CD4-positive, alpha-beta T cell treated with Interferon gamma for 1 hour (primary cell): ENCODE measurements around the gene PHGDH.
"Not testable (repeated sequence)": the region's sequence is repeated elsewhere in the genome, so short reads cannot be mapped to it uniquely, and the experiment has no call there.

Experiments
- DNase-seq: peaks from one replicate; pipeline ENCODE4 v3.0.0-alpha.2; 2020

The PHGDH gene

GRCh38 chr1:119700326-119700725, 11.4 kb upstream of the PHGDH start:
- no peak for DNase-seq

- no peak for DNase-seq
Observed at GRCh38 chr1:119701659-119702058, 10.1 kb upstream of the PHGDH start.

- peak; percentile 12 for DNase-seq
Observed at GRCh38 chr1:119702384-119702783, 9.3 kb upstream of the PHGDH start.

- no peak for DNase-seq
Observed at GRCh38 chr1:119703666-119704450, 7.9 kb upstream of the PHGDH start.

GRCh38 chr1:119706599-119706998, 5.1 kb upstream of the PHGDH start:
- DNase-seq: not testable (repeated sequence)

GRCh38 chr1:119711356-119711803, 354 bp upstream of the PHGDH start:
- DNase-seq: not testable (repeated sequence)

GRCh38 chr1:119712342-119713038, 756 bp downstream of the PHGDH start:
- DNase-seq: peak; percentile 10

- no peak for DNase-seq
Observed at GRCh38 chr1:119713039-119713748, 1.5 kb downstream of the PHGDH start.

GRCh38 chr1:119713749-119714456, 2.2 kb downstream of the PHGDH start:
- DNase-seq: no peak

GRCh38 chr1:119714583-119714982, 2.8 kb downstream of the PHGDH start:
- DNase-seq: no peak

- DNase-seq: no peak
Observed at GRCh38 chr1:119715542-119715941, 3.8 kb downstream of the PHGDH start.

- DNase-seq: no peak
Observed at GRCh38 chr1:119718409-119718808, 6.7 kb downstream of the PHGDH start.

GRCh38 chr1:119718972-119719371, 7.2 kb downstream of the PHGDH start:
- no peak for DNase-seq

- DNase-seq: no peak
Observed at GRCh38 chr1:119720866-119721440, 9.2 kb downstream of the PHGDH start.

GRCh38 chr1:119721896-119722295, 10.2 kb downstream of the PHGDH start:
- no peak for DNase-seq

- no peak for DNase-seq
Observed at GRCh38 chr1:119724611-119725218, 13.0 kb downstream of the PHGDH start.

GRCh38 chr1:119725626-119726025, 13.9 kb downstream of the PHGDH start:
- no peak for DNase-seq

- DNase-seq: no peak
Observed at GRCh38 chr1:119727991-119728390, 16.3 kb downstream of the PHGDH start.

GRCh38 chr1:119729044-119729443, 17.3 kb downstream of the PHGDH start:
- DNase-seq: no peak

GRCh38 chr1:119731060-119731459, 19.3 kb downstream of the PHGDH start:
- DNase-seq: no peak

- DNase-seq: no peak
Observed at GRCh38 chr1:119731741-119732430, 20.2 kb downstream of the PHGDH start.
